HG02759 (cell line): ENCODE measurements around the gene DYNLT2B.
"Not testable (repeated sequence)": the region's sequence is repeated elsewhere in the genome, so short reads cannot be mapped to it uniquely, and the experiment has no call there.

Source experiments
- ATAC-seq: cut with Tn5 transposase; IDR thresholded peaks from one replicate; pipeline ENCODE4 v1.9.1; 2021; ENCODE audit warnings: mild to moderate bottlenecking, moderate library complexity; ENCODE audit not compliant: unreplicated experiment

Gene DYNLT2B

DNA sequence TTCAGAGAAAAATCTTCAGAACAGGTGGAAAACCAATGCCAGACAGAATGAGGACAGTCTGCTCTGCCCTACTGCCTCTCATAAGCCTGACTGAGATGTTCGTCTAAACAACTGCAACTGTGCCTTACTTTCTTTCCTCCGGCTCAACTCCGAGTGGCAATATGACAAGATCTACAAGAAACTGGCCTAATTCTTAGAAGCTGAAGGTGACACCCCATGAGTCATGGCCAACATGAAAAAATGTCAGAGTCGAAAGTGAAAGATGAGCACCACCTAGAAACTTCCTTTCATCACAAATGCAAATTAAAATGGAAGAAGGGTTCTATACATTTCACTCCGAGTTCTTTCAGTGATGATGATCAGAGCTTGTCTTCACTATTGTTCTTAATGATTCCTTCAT lies 43.5 kb downstream of the DYNLT2B start:
- ATAC-seq, result peak; percentile 71

DNA sequence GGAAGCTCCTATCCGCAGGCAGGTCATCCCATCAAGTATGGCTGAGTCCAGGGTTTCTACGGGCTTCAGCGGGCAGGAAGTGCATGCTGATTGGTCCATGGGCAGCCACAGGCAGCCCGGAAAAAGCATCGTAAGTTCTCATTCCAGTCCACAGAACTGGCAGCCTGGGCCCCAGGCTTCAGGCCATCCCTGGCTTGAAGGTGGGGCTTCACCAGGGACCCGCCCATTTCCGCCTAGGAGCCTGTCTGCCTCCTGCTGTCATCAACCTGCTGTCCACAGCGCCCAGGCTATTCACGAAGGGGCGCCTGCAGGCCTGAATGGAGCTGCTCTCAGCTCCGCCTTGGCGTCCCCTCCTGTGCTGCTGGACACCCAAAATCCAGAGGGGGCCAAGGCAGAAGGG lies 44.4 kb downstream of the DYNLT2B start:
- no peak for ATAC-seq

DNA sequence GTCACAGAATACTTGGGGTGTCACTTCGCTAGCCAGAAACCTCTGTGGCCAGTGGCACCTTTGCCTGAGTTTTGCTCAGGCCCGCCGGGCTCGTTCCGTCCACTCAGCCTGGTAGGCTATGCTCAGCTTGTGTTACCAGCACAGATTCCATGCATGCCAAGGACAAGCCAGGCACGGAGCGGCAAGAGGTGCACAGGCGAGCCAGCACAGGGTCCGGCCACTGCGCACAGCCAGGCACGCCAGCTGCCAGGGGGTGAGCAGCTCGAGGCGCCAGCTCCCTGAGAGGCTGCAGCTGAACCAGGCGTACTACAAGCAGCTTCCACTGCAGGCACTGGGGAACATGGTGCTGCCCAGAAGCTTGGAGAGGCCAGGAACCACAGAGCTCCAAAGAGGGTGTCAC lies 45.2 kb downstream of the DYNLT2B start:
- ATAC-seq, result no peak

GRCh38 chr3:196270499-196270898 lies 47.5 kb downstream of the DYNLT2B start:
- ATAC-seq, result no peak

DNA sequence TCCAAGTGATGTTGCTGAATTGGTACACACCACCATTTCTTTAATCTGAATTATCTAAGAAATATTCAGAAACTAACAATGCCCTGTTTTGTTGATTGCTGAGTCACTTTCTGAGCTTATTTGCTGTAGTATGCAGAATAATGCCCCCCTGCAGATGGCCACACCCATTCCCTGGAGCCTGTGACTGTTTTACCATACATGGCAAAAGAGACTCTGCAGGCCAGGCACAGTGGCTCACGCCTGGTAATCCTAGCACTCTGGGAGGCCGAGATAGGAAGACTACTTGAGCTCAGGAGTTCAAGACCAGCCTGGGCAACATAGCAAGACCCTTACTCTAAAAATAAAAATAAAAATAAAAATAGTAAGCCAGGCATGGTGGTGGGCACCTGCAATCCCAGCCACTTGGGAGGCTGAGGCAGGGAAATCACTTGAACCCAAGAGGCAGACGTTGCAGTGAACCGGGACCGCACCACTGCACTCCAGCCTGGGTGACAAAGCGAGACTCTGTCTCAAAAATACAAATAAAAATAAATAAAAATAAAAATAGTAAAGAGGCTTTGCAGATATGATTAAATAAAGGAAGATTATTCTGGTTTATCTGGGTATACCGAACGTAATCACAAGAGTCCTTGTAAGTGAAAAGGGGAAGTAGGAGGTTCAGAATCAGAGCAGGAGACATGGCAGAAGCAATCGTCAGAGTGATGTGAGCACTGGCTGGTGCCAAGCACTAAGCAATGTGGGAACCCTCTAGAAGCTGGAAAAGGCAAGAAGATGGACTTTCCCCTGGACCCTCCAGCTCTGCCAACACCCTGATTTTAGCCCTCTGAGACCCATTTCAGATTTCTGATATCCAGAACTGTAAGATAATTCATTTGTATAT lies 49.5 kb downstream of the DYNLT2B start:
- no peak for ATAC-seq

GRCh38 chr3:196263819-196264218 lies 54.2 kb downstream of the DYNLT2B start:
- no peak for ATAC-seq

- no peak for ATAC-seq
Observed at GRCh38 chr3:196260784-196261183, 57.3 kb downstream of the DYNLT2B start.

DNA sequence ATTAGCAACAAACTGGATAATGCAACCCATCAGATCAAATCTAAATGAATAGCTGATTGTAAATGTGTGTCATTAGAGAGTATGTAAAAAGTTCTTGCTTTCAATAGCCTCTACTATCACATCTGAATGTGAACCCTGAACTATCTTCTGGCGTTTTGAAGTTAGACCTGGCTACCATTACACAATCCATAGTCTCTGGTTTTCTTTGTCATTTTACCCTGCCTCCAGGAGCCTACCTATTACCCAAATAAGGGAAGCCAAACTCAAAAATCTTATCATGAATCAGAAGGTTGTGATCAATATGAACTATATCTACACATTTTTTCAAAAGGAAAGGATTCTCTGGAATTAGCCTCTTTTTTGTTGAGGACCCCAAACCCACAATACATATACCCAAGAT lies 62.3 kb downstream of the DYNLT2B start:
- no peak for ATAC-seq

- ATAC-seq, result no peak
Observed at GRCh38 chr3:196254376-196255283, 63.4 kb downstream of the DYNLT2B start.

DNA sequence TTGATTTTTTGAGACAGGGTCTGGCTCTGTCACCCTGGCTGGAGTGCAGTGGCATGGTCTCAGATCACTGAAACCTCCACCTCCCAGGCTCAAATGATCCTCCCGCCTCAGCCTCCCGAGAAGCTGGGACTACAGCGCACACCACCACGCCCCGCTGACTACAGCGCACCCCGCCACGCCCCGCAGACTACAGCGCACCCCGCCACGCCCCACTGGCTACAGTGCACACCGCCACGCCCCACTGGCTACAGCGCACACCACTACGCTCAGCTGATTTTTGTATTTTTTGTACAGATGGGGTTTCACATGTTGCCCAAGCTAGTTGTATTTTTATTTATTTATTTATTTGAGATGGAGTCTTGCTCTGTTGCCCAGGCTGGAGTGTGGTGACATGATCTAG lies 66.1 kb downstream of the DYNLT2B start:
- ATAC-seq, result no peak

DNA sequence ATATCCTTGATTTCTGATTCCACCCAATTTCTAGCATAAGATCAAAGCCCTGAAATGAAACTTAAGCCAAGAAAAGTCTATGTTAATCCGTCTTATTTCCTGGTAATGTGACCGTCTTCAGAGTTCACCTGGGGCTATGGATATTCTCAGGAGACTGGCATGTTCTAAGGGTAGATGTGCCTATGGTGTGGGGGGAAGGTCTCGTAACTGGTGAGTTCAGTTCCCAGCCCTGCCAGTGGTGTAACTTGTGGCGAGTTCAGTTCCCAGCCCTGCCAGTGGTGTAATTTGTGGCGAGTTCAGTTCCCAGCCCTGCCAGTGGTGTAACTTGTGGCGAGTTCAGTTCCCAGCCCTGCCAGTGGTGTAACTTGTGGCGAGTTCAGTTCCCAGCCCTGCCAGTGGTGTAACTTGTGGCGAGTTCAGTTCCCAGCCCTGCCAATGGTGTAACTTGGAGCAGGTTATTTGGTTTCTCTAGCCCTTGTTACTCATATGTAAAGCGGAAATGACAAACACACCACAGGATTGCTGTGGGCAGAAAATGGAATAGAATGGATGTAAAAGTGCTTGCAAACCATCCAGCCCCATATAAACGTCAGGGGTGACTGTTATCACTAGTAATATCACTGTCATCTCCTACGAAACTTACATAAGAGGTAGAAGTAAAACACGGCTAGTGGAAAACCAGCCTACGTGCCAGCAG lies 71.3 kb downstream of the DYNLT2B start:
- no peak for ATAC-seq

DNA sequence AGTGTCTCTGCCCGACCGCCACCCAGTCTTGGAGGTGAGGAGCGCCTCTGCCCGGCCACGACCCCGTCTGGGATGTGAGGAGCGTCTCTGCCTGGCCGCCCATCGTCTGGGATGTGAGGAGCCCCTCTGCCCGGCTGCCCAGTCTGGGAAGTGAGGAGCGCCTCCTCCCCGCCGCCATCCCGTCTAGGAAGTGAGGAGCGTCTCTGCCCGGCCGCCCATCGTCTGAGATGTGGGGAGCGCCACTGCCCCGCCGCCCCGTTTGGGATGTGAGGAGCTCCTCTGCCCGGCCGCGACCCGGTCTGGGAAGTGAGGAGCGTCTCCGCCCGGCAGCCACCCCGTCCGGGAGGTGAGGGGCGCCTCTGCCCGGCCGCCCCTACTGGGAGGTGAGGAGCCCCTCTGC lies 73.9 kb downstream of the DYNLT2B start:
- not testable (repeated sequence) for ATAC-seq

GRCh38 chr3:196241704-196242103 lies 76.3 kb downstream of the DYNLT2B start:
- ATAC-seq, result no peak
